Measurements from ENCODE around the gene FAXDC2.
"Not testable (repeated sequence)": the region's sequence is repeated elsewhere in the genome, so short reads cannot be mapped to it uniquely, and the experiment has no call there.

The FAXDC2 gene

GRCh38 chr5:154861946-154862345 is 11.5 kb upstream of the FAXDC2 start:
- DNase-seq (ENCODE audit: low read depth), result no peak

- DNase-seq (ENCODE audit: low read depth), result no peak
These were observed 10.4 kb upstream of the FAXDC2 start for GRCh38 chr5:154860765-154861164.

GRCh38 chr5:154860123-154860522 is 9.7 kb upstream of the FAXDC2 start:
- no peak for DNase-seq (ENCODE audit: low read depth)

- DNase-seq (ENCODE audit: low read depth), result no peak
These were observed 8.8 kb upstream of the FAXDC2 start for GRCh38 chr5:154858972-154859871.

GRCh38 chr5:154858297-154858971 is 8.0 kb upstream of the FAXDC2 start, which contains the start of gene CNOT8:
TSS of gene CNOT8 (plus strand) at chr5:154858627. CDS start at chr5:154863279, 4,652 bp downstream.
- peak; percentile 97 for DNase-seq (ENCODE audit: low read depth)

GRCh38 chr5:154857530-154858296 is 7.3 kb upstream of the FAXDC2 start:
- peak; percentile 76 for DNase-seq (ENCODE audit: low read depth)

- no peak for DNase-seq (ENCODE audit: low read depth)
These were observed 948 bp upstream of the FAXDC2 start for GRCh38 chr5:154851351-154851750.

GRCh38 chr5:154849791-154850201 is 607 bp downstream of the FAXDC2 start:
- DNase-seq (ENCODE audit: low read depth), result no peak

GRCh38 chr5:154849264-154849785 is 1.1 kb downstream of the FAXDC2 start:
- DNase-seq (ENCODE audit: low read depth), result no peak

GRCh38 chr5:154844809-154845208 is 5.6 kb downstream of the FAXDC2 start:
- no peak for DNase-seq (ENCODE audit: low read depth)

GRCh38 chr5:154842689-154843530 is 7.5 kb downstream of the FAXDC2 start:
- no peak for DNase-seq (ENCODE audit: low read depth)

- no peak for DNase-seq (ENCODE audit: low read depth)
These were observed 9.1 kb downstream of the FAXDC2 start for GRCh38 chr5:154841273-154841661.

GRCh38 chr5:154840435-154841272 is 9.7 kb downstream of the FAXDC2 start:
- no peak for DNase-seq (ENCODE audit: low read depth)

GRCh38 chr5:154837009-154837901 is 13.1 kb downstream of the FAXDC2 start:
- no peak for DNase-seq (ENCODE audit: low read depth)

- DNase-seq (ENCODE audit: low read depth), result no peak
These were observed 14.2 kb downstream of the FAXDC2 start for GRCh38 chr5:154836225-154836624.

GRCh38 chr5:154835701-154836052 is 14.7 kb downstream of the FAXDC2 start:
- DNase-seq (ENCODE audit: low read depth), result not testable (repeated sequence)

- DNase-seq (ENCODE audit: low read depth), result no peak
These were observed 16.4 kb downstream of the FAXDC2 start for GRCh38 chr5:154834053-154834452.

- not testable (repeated sequence) for DNase-seq (ENCODE audit: low read depth)
These were observed 17.6 kb downstream of the FAXDC2 start for GRCh38 chr5:154832804-154833203.

GRCh38 chr5:154831451-154831850 is 19.0 kb downstream of the FAXDC2 start:
- DNase-seq (ENCODE audit: low read depth), result no peak

Data from activated T-helper 9 cell treated with anti-CD3 and anti-CD28 coated beads, Interleukin-2, amount 50 U/mL, for 16 hours (primary cell).